Transverse colon (tissue), 4 donors: ENCODE data around the gene AHCYL1.

Experiments used
- EP300 ChIP-seq: sonication (generic); formaldehyde crosslinking; IDR thresholded peaks from one replicate; pipeline ENCODE4 v1.6.1; 2017; ENCODE audit warnings: antibody characterized with exemption, low read depth
- POLR2A ChIP-seq: fragments of 450-650 bp; IDR thresholded peaks from one replicate; pipeline ENCODE4 v1.6.1; 2016; ENCODE audit warnings: antibody characterized with exemption, mild to moderate bottlenecking, moderate library complexity
- POLR2AphosphoS5 ChIP-seq, 3 donors: sonication (generic); formaldehyde crosslinking; IDR thresholded peaks; one replicate each; pipeline ENCODE4 v1.6.1; 2016; ENCODE audit warnings: antibody characterized with exemption in 3 of 3
- TF ChIP-seq, protein P1 (sequence below), 5 experiments: fragments of 200-600 bp in 3 of 5; fragments of 450-650 bp in 2 of 5; sonication (generic) in 3 of 5; IDR thresholded peaks; 1 replicate in 2 of 5; 2 replicates in 3 of 5; pipeline ENCODE4 v1.5.1; 2016 to 2017; ENCODE audit warnings: antibody characterized with exemption in 5 of 5, inconsistent platforms in 3 of 5, mild to moderate bottlenecking in 2 of 5, moderate library complexity in 1 of 5

DNA sequence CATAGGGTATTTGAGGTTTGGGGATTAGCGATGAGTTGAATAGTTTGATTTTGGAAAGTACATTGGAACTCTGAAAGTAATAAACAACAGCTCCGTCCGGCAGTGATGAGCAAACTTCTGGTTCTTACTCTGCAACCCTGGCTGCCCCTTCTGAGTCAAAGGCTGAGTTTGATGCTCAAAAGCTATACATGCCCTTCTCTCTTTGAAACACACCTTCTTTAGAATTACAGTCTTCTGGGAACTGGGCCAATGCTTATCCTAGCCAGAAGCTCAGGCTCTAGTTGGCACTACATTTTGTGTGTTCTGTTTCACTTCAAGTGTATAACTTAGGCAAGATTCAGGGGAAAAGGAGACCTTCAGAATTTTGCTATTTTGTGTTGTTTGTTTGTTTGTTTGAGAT, 9.3 kb downstream of the AHCYL1 start:
- no peak for TF ChIP-seq POLR2A
- TF ChIP-seq EP300 = no peak
- TF ChIP-seq, protein P1, sequence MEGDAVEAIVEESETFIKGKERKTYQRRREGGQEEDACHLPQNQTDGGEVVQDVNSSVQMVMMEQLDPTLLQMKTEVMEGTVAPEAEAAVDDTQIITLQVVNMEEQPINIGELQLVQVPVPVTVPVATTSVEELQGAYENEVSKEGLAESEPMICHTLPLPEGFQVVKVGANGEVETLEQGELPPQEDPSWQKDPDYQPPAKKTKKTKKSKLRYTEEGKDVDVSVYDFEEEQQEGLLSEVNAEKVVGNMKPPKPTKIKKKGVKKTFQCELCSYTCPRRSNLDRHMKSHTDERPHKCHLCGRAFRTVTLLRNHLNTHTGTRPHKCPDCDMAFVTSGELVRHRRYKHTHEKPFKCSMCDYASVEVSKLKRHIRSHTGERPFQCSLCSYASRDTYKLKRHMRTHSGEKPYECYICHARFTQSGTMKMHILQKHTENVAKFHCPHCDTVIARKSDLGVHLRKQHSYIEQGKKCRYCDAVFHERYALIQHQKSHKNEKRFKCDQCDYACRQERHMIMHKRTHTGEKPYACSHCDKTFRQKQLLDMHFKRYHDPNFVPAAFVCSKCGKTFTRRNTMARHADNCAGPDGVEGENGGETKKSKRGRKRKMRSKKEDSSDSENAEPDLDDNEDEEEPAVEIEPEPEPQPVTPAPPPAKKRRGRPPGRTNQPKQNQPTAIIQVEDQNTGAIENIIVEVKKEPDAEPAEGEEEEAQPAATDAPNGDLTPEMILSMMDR (IDR thresholded peaks at IDR 0.05) = no peak
- TF ChIP-seq POLR2AphosphoS5 (IDR thresholded peaks at IDR 0.05) = no peak
